HS-5 (cell line): ENCODE data around the gene LGALS4.
"Not testable (repeated sequence)": the region's sequence is repeated elsewhere in the genome, so short reads cannot be mapped to it uniquely, and the experiment has no call there.

Experiments
- DNase-seq: peaks from one replicate; pipeline ENCODE4 v3.0.0-alpha.2; 2012; ENCODE audit warnings: low read depth

Gene LGALS4

GRCh38 chr19:38812841-38813320 is at the start of gene LGALS4:
LGALS4 (minus strand) TSS chr19:38812945; CDS start chr19:38812886, 59 bp downstream.
- no peak for DNase-seq

GRCh38 chr19:38861368-38861767 is 48.6 kb upstream of the LGALS4 start:
- no peak for DNase-seq

- not testable (repeated sequence) for DNase-seq
These were observed 47.0 kb upstream of the LGALS4 start for GRCh38 chr19:38859631-38860204.

- no peak for DNase-seq
These were observed 44.1 kb upstream of the LGALS4 start for GRCh38 chr19:38856813-38857212.

- DNase-seq: not testable (repeated sequence)
These were observed 43.0 kb upstream of the LGALS4 start for GRCh38 chr19:38855751-38856150.

- not testable (repeated sequence) for DNase-seq
These were observed 42.2 kb upstream of the LGALS4 start for GRCh38 chr19:38854961-38855360.

- DNase-seq: no peak
These were observed 40.5 kb upstream of the LGALS4 start for GRCh38 chr19:38853214-38853613.

- no peak for DNase-seq
These were observed 39.7 kb upstream of the LGALS4 start for GRCh38 chr19:38852231-38853044.

- no peak for DNase-seq
These were observed 39.0 kb upstream of the LGALS4 start for GRCh38 chr19:38851622-38852230.

- no peak for DNase-seq
These were observed 38.4 kb upstream of the LGALS4 start for GRCh38 chr19:38850976-38851621.

- DNase-seq: no peak
These were observed 37.8 kb upstream of the LGALS4 start for GRCh38 chr19:38850436-38850975.

GRCh38 chr19:38849860-38850435 is 37.2 kb upstream of the LGALS4 start, which contains the start of gene HNRNPL:
HNRNPL (minus strand) TSS chr19:38849986; CDS start chr19:38849966, 20 bp downstream.
- peak; percentile 99 for DNase-seq

- peak; percentile 76 for DNase-seq
These were observed 36.6 kb upstream of the LGALS4 start for GRCh38 chr19:38849147-38849859.

- no peak for DNase-seq
These were observed 35.8 kb upstream of the LGALS4 start for GRCh38 chr19:38848299-38849146.

- DNase-seq: no peak
These were observed 33.4 kb upstream of the LGALS4 start for GRCh38 chr19:38846097-38846496.

GRCh38 chr19:38845374-38846024 is 32.8 kb upstream of the LGALS4 start:
- DNase-seq: no peak

GRCh38 chr19:38844093-38844686 is 31.4 kb upstream of the LGALS4 start:
- DNase-seq: no peak

GRCh38 chr19:38843175-38843758 is 30.5 kb upstream of the LGALS4 start:
- DNase-seq: no peak
